SHP77 treated with DMSO at 0.1 percent for 48 hours (cell line): ENCODE measurements around the gene LPP.

ENCODE experiments used
- DNase-seq: peaks from one replicate; lab custom pipeline; 2025; lab: John Stamatoyannopoulos, UW

LPP gene

GRCh38 chr3:188272481-188273372 is 118.8 kb downstream of the LPP start:
- no peak for DNase-seq

- no peak for DNase-seq
These were observed 120.4 kb downstream of the LPP start for GRCh38 chr3:188274249-188274915.

GRCh38 chr3:188276375-188276774 is 122.4 kb downstream of the LPP start:
- no peak for DNase-seq

- no peak for DNase-seq
These were observed 124.9 kb downstream of the LPP start for GRCh38 chr3:188278717-188279324.

GRCh38 chr3:188279502-188280335 is 125.8 kb downstream of the LPP start:
- DNase-seq = no peak

GRCh38 chr3:188280627-188281026 is 126.7 kb downstream of the LPP start:
- no peak for DNase-seq

GRCh38 chr3:188282871-188283270 is 128.9 kb downstream of the LPP start:
- no peak for DNase-seq

- no peak for DNase-seq
These were observed 129.4 kb downstream of the LPP start for GRCh38 chr3:188283347-188283746.

GRCh38 chr3:188284455-188285212 is 130.7 kb downstream of the LPP start:
- DNase-seq = no peak

- DNase-seq = no peak
These were observed 132.1 kb downstream of the LPP start for GRCh38 chr3:188286087-188286513.

- DNase-seq = no peak
These were observed 133.4 kb downstream of the LPP start for GRCh38 chr3:188287339-188287738.

- no peak for DNase-seq
These were observed 134.0 kb downstream of the LPP start for GRCh38 chr3:188287762-188288505.

- no peak for DNase-seq
These were observed 138.3 kb downstream of the LPP start for GRCh38 chr3:188292251-188292650.

GRCh38 chr3:188292827-188293226 is 138.9 kb downstream of the LPP start:
- no peak for DNase-seq

GRCh38 chr3:188294113-188294512 is 140.2 kb downstream of the LPP start:
- no peak for DNase-seq

GRCh38 chr3:188294823-188295487 is 141.0 kb downstream of the LPP start:
- peak; percentile 79 for DNase-seq

- DNase-seq = no peak
These were observed 141.9 kb downstream of the LPP start for GRCh38 chr3:188295876-188296275.

GRCh38 chr3:188296761-188297612 is 143.0 kb downstream of the LPP start:
- peak; percentile 4 for DNase-seq

- DNase-seq = no peak
These were observed 144.6 kb downstream of the LPP start for GRCh38 chr3:188298585-188298984.
